ENCODE results near the gene TMEM163.
"Not testable (repeated sequence)": the region's sequence is repeated elsewhere in the genome, so short reads cannot be mapped to it uniquely, and the experiment has no call there.

GRCh38 chr2:134723742-134724141 is 4.9 kb upstream of the TMEM163 start:
- not testable (repeated sequence) for TF ChIP-seq CTCF (IDR thresholded peaks at IDR 0.05; ENCODE audit: low read depth, low read length, poor library complexity, severe bottlenecking); EZH2phosphoT487 (IDR thresholded peaks at IDR 0.05; ENCODE audit: borderline replicate concordance, low read length)

Measured in DOHH2 (cell line).